Stimulated activated CD8-positive, alpha-beta memory T cell treated with anti-CD3 and anti-CD28 coated beads, Interleukin-12 subunit alpha, Interleukin-12 subunit beta, amount 100 ng/mL, for 24 hours (primary cell): ENCODE results near the gene SUPT7L.
"Not testable (repeated sequence)": the region's sequence is repeated elsewhere in the genome, so short reads cannot be mapped to it uniquely, and the experiment has no call there.

Source experiments
- DNase-seq: peaks from one replicate; pipeline ENCODE4 v3.0.0-alpha.2; 2020; ENCODE audit errors: extremely low read depth

Gene SUPT7L

DNA sequence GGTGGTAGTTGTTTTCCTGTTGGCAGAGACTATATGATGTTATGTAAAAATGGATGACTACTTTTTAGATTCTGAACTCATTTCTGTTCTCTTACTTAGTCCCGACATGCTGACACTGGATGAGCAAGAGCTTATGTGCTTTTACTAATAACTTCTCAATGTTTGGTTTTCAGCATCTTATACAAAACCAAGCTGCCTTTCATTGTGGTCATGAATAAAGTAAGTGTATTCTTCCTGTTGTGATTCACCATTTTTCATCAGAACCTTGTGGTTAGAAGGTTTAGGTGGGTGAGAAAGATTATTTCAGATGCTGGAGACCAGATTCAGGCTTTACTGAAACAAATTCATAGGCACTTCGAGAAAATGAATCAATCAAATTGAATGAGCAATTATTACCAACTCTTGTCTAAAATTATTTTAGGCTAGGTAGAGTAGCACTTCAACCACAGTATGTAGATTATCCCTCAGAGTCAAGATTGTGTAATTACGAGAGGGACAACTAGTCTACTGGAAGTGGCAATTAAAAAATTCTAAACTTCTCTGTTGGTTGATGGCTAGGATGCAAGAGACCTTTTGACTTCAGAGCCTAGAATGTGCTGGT, 25.3 kb downstream of the SUPT7L start:
- DNase-seq: no peak

DNA sequence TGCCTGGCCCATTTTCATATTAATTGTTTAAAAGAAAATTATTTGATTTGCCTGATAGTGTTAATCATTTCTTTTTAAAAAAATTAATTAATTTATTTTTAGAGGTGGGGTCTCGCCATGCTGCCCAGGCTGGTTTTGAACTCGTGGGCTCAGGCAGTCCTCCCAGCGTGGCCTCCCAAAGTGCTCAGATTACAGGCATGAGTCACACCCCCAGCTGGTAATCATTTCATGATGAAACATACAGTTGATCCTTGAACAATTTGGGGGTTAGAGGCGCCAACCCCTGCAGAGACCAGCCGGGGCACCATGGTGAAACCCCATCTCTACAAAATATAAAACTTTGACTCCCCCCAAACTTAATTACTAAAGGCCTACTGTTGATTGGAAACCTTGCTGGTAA, 26.6 kb downstream of the SUPT7L start:
- DNase-seq: no peak

DNA sequence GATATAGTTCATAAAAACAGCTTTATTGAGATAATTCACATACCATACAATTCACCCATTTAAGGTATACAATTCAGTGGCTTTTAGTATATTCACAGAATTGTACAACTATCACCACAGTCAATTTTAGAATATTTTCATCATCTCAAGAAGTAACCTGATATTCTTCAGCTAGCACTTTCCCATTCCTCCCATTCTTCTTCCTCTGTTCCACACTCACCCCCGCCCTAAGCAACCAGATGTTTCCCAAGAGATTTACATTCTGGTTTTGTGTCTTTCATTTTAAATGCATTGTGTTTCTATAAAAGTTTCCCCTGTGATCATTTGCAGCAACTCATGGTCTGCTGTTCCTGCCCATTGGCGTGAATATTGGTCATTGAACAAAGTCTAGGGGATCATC, 29.1 kb downstream of the SUPT7L start:
- no peak for DNase-seq

DNA sequence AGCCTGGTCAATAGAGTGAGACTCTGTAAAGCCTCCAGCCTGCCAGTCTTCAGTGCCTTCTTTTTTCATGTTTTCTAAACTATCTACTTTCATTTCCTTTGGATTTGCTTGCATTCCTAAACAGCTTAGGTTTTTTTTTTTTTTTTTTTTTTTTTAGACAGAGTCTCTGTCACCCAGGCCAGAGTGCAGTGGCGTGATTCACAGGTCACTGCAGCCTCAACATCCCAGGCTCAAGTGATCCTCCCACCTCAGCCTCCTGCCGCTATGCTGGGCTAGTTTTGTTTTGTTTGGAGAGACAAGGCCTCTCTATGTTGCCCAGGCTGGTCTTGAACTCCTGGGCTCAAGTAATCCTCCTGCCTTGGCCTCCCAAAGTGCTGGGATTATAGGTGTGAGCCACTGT, 33.2 kb downstream of the SUPT7L start:
- not testable (repeated sequence) for DNase-seq

DNA sequence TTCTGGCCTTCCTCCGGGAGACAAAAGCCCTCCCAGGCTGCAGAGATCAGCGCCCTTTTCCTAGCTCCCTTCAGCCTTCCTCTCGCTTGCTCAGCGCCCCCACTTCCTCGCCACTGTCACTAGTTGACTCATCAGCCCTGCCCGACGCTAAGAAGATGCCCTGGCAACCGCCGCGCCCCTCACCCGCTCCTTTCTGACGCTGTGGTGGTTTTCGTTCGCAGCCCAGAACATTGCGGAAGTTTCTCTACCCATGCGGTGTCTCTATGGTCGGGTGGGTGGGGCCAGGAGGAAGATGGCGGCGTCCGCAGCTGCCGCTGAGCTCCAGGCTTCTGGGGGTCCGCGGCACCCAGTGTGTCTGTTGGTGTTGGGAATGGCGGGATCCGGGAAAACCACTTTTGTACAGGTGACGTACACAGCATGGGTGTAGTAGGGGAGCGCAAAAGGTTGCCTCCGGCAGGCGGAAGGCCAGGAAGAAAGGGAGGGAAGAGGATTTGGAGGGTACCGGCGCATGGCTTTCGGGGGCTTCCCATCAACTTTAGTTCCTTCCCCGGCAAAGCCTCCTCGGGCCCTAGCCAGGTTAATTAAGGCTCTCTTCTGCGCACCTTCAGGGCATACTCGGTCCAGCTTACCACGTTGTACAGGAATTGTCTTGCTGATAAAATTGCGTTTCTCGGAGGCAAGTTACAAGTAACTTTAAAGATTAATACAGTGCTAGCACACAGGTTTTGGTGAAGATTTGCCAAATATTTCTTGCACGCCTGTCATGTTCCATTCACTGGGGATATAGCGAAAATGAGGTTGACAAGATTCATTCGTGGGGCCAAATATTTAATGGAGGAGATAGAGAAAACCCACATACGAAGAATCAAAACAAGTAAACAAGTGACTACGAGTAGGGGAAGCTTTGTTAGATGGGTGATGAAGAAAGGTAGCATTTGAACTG, 34.4 kb downstream of the SUPT7L start, which contains the start of the genes CCDC121 and GPN1:
CCDC121 (minus strand) TSS at position 246 of the 943 bp plus-strand sequence. CDS start 1,213 bp downstream, outside the sequence.
GPN1 (plus strand) TSS at position 284 of the 943 bp plus-strand sequence; CDS start at position 293, 9 bp downstream.
- peak; percentile 92 for DNase-seq

DNA sequence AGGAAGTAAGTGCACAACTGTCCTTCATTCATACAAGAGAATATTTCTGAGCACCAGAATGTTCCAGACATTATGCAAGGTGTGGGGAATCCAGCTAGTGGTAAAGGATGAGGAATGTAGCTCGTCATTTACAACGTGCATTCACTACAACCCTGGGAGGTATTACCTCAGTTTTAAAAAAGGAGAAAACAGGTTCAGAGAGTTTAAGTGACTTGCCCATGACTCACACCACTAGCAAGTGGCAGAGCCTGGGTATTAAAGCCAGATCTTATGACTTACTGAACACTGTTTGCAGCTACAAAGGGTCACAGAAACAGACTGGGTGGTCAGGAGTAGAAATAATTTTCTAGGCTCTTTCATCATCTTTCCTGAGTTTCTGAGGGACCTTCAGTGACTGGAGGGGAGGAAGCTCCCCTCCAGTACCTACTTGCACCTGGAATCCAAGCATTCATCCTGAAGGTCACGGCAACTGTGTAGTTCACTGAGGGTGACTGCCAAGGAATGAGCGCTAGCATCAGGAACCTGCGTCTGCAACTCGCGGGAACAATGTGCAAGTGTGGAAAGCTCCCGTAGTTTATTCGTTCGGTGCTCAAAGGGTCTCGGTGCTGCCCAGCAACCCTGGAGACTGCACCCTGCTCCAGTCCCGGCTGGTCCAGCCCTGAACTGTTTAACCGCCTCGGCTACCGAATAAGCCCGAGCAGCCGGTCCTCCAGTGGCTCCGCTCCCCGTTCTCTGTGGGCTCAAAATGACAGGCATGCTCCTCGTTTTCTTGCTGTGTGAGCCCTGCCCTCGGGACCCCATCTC, 35.2 kb downstream of the SUPT7L start:
- no peak for DNase-seq

DNA sequence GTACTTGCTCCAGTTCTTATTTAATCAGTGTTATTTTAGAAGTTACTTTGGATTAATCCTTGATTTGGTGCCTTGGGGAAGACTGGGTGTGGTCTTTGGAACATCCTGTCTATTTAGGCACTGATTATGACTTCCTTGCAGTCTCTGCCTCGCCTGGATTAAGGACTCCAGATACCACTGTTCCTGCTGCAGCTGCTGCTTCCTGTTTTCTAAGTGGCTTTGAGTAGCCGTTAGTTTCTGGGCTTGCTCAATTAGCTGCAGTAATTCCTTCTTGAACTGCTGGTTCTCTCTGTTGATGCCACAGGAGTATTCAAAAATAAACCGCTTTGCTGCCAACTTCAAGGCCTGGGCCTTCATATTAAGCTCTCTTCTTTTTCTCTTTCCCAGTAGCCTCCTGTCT, 36.5 kb downstream of the SUPT7L start:
- not testable (repeated sequence) for DNase-seq

DNA sequence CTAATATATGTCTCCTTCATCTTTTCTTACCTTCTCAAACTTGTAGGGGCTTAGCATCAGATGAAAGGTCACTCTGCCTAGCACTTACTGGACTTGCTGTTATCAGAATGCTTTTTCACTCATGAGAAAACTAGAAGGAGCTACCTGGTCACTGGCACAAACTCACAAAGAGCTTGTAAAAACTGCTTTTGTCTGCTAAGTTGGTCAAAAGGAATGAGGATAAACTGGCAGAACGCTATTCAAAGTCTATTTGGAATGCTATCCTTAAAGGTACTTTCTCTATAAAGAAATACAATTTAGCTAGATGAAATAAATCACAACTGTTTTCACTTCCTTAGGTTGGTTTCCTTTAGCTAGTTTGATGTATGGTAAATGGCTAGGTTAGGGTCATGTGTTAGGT, 37.1 kb downstream of the SUPT7L start:
- not testable (repeated sequence) for DNase-seq

DNA sequence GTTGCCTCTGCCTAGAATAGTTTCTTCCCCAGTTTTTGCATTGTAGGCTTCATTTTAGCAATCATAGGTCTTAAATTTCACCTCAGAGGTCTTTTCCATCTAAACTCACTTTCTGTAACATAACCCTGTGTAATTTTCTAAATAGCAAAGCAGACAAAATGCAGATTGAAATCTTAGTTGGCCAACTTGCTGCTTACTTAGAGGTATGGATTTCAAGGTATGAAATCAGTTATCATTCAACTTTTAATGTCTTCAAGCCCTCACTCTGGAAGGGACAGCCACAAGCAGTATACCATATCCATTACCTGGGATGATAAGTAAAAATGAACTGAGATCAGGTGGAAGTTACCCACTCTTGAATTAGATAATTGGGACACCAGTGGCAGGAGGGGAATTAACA, 38.5 kb downstream of the SUPT7L start:
- no peak for DNase-seq

DNA sequence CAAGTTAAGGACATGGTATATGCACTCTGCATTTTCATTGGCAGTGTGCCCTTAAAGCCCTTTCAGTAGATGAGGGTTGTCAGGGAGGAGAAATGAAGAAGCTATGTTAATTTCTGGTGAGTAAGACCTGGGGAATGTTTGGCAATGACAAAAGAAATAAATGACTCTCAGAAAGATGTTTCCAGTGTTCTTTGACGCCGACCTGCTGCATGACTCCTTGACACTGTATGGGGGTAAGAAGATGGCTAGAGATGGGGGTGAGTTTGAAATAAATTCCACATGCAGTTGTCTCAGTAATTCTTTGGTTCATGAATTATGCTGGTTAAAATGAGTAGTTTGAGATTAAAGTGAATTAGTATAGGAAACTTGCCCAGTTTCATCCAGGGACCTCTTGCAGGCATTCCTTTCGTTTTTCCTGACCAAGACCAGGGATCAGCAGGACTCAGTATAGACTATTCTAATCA, 40.5 kb downstream of the SUPT7L start:
- no peak for DNase-seq

DNA sequence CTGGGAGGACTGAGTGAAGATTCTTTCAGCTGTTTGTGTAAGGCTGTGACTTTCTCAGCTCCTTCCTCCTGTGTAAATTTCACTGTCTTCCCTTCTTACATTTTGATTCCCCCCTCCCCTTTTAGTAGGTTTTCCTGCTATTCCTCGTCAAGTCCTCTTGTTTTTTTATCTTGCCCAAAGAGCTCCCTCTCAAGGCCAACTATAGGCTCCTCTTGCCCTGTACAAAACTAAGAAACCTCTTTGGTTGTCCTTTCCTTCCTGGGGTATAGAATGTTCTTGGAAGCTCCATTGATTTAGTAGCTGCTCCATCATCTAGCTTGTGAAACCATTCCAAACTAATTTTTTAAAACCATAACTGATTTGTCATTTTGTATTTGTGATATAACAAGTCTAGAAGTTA, 41.9 kb downstream of the SUPT7L start:
- DNase-seq: no peak

DNA sequence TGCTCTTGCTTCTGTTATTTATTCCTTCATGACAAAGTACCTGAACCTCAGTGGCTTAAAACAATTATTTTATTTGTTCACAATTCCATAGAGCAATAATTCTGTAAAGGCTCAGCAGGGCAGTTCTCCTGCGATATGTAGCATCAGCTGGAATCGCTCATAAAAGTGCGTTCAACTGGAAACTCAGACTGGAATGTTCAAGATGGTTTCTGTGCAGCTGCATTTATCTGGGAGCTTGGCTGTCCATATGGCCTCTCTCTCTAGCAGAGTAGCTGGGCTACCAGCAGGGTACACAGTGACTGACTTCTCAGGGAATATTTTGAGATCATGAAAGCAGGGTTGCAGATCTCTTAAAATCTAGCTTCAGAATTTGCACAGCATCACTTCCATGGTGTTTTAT, 48.1 kb downstream of the SUPT7L start:
- DNase-seq: no peak

DNA sequence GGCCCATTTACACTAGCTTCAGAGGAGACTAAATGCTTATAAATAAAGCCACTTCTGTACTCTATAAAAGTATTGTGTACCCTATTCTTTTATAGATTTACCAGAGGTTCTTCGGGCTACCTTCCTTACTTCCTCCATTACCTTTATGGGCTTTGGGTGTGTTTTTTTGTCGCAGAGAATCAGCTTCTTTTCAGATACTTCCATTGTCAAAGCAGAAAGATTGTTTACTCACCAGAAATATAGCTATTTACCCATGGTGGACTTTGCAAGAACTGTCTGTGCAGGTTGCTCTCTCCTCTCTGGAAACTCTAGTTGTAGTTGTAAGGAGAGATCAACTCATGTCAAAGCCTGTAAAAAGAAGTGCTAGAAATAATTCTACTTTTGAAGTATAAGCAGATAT, 49.4 kb downstream of the SUPT7L start:
- DNase-seq: no peak

DNA sequence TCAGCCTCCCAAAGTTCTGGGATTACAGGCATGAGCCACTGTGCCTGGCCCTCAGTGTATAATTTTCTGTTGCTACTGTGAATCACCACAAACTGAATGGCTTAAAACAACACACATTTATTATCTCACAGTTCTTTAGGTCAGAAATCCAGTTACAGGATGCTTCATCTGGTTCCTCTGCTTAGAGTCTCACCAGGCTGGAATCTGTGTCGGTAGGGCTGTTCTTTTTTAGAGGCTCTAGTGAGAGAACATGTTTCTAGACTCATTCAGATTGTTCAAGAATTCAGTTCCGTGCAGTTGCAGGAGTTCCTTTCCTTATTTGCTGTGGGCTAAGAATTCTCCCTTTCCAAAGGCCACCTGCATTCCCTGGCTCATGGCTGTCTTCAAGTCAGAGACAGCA, 56.8 kb downstream of the SUPT7L start:
- no peak for DNase-seq
